Measurements from ENCODE around the gene SBSN. TPM values are rescaled to one million over a fixed set of nuclear protein-coding genes. Genes with fewer than 3 reads are reported as not detected.

The SBSN gene
- total and polyA plus RNA-seq, 9 donors: not detected

- H3K27me3 ChIP-seq: no peaks in the 10 kb centered on the region
- DNase-seq: no peak
- WGBS, 3 donors: 43 to 62% (median 51%) methylated on average over 11 of the region's 11 CpGs
These were observed 31.2 kb upstream of the SBSN start for GRCh38 chr19:35559281-35559659.

GRCh38 chr19:35558400-35559280 lies 30.5 kb upstream of the SBSN start:
- intact Hi-C loops (cut with DNase I): no loop called here
- Histone ChIP-seq H3K36me3 (no peaks in the 10 kb centered on the region), H3K27ac (no peak overlapping the region), H3K4me3 (no peak overlapping the region), H3K4me1 (ENCODE audit: insufficient read depth) (no peaks in the 10 kb centered on the region), H3K27me3 (no peaks in the 10 kb centered on the region), H3K9me3 (no peaks in the 10 kb centered on the region)
- TF ChIP-seq EP300 (IDR thresholded peaks at IDR 0.05) (no peak), CTCF (IDR thresholded peaks at IDR 0.05) (no peak), POLR2A (IDR thresholded peaks at IDR 0.05) (no peak)
- DNase-seq: no peak
- WGBS, 3 donors: 22 to 32% (median 29%) methylated on average over 50 to 53 of the region's 53 CpGs

More at GRCh38 chr19:35559281-35559659, 31.2 kb upstream of the SBSN start:
- Histone ChIP-seq H3K4me3 (no peak overlapping the region), H3K36me3 (no peaks in the 10 kb centered on the region), H3K27ac (no peak overlapping the region), H3K4me1 (ENCODE audit: insufficient read depth) (no peaks in the 10 kb centered on the region), H3K9me3 (no peaks in the 10 kb centered on the region)
- intact Hi-C loops (cut with DNase I): no loop called here
- TF ChIP-seq CTCF (IDR thresholded peaks at IDR 0.05): no peak
- TF ChIP-seq POLR2A (IDR thresholded peaks at IDR 0.05): no peak
- no peak for TF ChIP-seq EP300 (IDR thresholded peaks at IDR 0.05)

GRCh38 chr19:35557539-35558399 lies 29.7 kb upstream of the SBSN start:
- Histone ChIP-seq H3K36me3 (no peaks in the 10 kb centered on the region), H3K9me3 (no peaks in the 10 kb centered on the region), H3K4me1 (ENCODE audit: insufficient read depth) (no peaks in the 10 kb centered on the region), H3K27me3 (no peaks in the 10 kb centered on the region), H3K4me3 (no peak overlapping the region), H3K27ac (no peak overlapping the region)
- TF ChIP-seq POLR2A (IDR thresholded peaks at IDR 0.05) (no peak), CTCF (IDR thresholded peaks at IDR 0.05) (no peak), EP300 (IDR thresholded peaks at IDR 0.05) (no peak)
- peak; percentile 41 to 73 (median 55) for DNase-seq
- intact Hi-C loops (cut with DNase I): no loop called here
- WGBS, 3 donors: 2 to 6% (median 3%) methylated on average over 51 to 60 of the region's 60 CpGs

GRCh38 chr19:35556846-35557538 lies 28.9 kb upstream of the SBSN start:
- intact Hi-C loops (cut with DNase I): no loop called here
- Histone ChIP-seq H3K9me3 (no peaks in the 10 kb centered on the region), H3K4me1 (ENCODE audit: insufficient read depth) (no peaks in the 10 kb centered on the region), H3K27me3 (no peaks in the 10 kb centered on the region), H3K36me3 (no peaks in the 10 kb centered on the region), H3K4me3 (no peak overlapping the region), H3K27ac (no peak overlapping the region)
- 81 to 86% (median 82%) methylated on average over 16 of the region's 16 CpGs for WGBS, 3 donors
- TF ChIP-seq EP300 (IDR thresholded peaks at IDR 0.05): no peak
- no peak for TF ChIP-seq POLR2A (IDR thresholded peaks at IDR 0.05)
- DNase-seq: no peak

Measured in ovary (tissue), 9 donors.